ENCODE data around the gene LUM. TPM values are rescaled to one million over a fixed set of nuclear protein-coding genes. Genes with fewer than 3 reads are reported as not detected.

LUM gene
- total RNA-seq, 1 experiment from 2014 or later, result not detected

- Histone ChIP-seq H3K79me2 (ENCODE audit: low read length) (no peaks in the 10 kb centered on the region), H3K27me3 (ENCODE audit: low read length) (no peaks in the 10 kb centered on the region), H3K9me3 (ENCODE audit: low read length) (no peaks in the 10 kb centered on the region), H3K9me2 (replicated peaks; ENCODE audit: insufficient read depth, low read length) (no peaks in the 10 kb centered on the region), H4K20me1 (ENCODE audit: insufficient read depth, low read depth, low read length) (no peaks in the 10 kb centered on the region), H3K36me3 (ENCODE audit: insufficient read depth, low read length) (no peaks in the 10 kb centered on the region), H3K27ac (ENCODE audit: low read length) (no peak overlapping the region), H3K4me3 (ENCODE audit: low read length) (no peak overlapping the region), H2AFZ (ENCODE audit: low read length) (no peak overlapping the region), H3K4me2 (ENCODE audit: low read depth, low read length, poor library complexity, severe bottlenecking) (no peak overlapping the region), H3K9ac (ENCODE audit: low read length) (no peak overlapping the region), H3K4me1 (ENCODE audit: low read length) (no peaks in the 10 kb centered on the region)
- DNase-seq, result no peak
Measured at GRCh38 chr12:91077228-91077954, 33.9 kb downstream of the LUM start.

- no peak for DNase-seq
- Histone ChIP-seq H3K9me3 (ENCODE audit: low read length) (no peaks in the 10 kb centered on the region), H3K9me2 (replicated peaks; ENCODE audit: insufficient read depth, low read length) (no peaks in the 10 kb centered on the region), H3K36me3 (ENCODE audit: insufficient read depth, low read length) (no peaks in the 10 kb centered on the region), H3K9ac (ENCODE audit: low read length) (no peak overlapping the region), H3K79me2 (ENCODE audit: low read length) (no peaks in the 10 kb centered on the region), H3K4me1 (ENCODE audit: low read length) (no peaks in the 10 kb centered on the region), H4K20me1 (ENCODE audit: insufficient read depth, low read depth, low read length) (no peaks in the 10 kb centered on the region), H2AFZ (ENCODE audit: low read length) (no peak overlapping the region), H3K27me3 (ENCODE audit: low read length) (no peaks in the 10 kb centered on the region), H3K27ac (ENCODE audit: low read length) (no peak overlapping the region), H3K4me2 (ENCODE audit: low read depth, low read length, poor library complexity, severe bottlenecking) (no peak overlapping the region), H3K4me3 (ENCODE audit: low read length) (no peak overlapping the region)
Measured at GRCh38 chr12:91074851-91075250, 36.4 kb downstream of the LUM start.

DNA sequence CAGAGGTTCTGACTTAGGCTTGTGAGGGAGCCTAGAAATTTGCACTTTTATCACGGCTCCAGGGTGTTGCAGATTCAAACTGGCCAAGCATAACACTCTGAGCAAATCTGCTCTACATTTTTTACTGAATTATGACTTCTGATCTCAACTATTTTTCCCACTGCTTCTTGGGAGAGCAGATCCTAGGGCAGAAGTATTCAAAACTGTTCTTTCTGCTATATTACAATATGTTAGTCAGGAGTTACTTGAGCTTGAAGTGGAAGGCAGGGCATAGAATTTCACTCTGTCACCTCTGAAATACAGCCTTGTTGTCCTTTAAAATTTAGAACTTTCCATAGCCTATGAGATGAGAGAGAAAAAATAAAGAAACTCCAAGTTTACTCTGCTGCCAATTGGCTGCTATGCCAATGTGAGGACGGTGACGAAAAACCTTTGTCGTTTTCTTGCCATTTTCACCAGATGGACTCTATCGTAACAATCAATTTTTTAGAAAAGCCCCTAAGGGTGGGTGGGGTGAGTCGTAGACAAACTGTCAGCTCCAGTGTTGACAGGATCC is 37.1 kb downstream of the LUM start:
- Histone ChIP-seq H3K27me3 (ENCODE audit: low read length) (no peaks in the 10 kb centered on the region), H3K9ac (ENCODE audit: low read length) (no peak overlapping the region), H2AFZ (ENCODE audit: low read length) (no peak overlapping the region), H3K9me3 (ENCODE audit: low read length) (no peaks in the 10 kb centered on the region), H3K9me2 (replicated peaks; ENCODE audit: insufficient read depth, low read length) (no peaks in the 10 kb centered on the region), H4K20me1 (ENCODE audit: insufficient read depth, low read depth, low read length) (no peaks in the 10 kb centered on the region), H3K4me2 (ENCODE audit: low read depth, low read length, poor library complexity, severe bottlenecking) (no peak overlapping the region), H3K27ac (ENCODE audit: low read length) (no peak overlapping the region), H3K4me1 (ENCODE audit: low read length) (no peaks in the 10 kb centered on the region), H3K79me2 (ENCODE audit: low read length) (no peaks in the 10 kb centered on the region), H3K36me3 (ENCODE audit: insufficient read depth, low read length) (no peaks in the 10 kb centered on the region), H3K4me3 (ENCODE audit: low read length) (no peak overlapping the region)
- DNase-seq, result no peak

- H3K4me2 ChIP-seq (ENCODE audit: low read depth, low read length, poor library complexity, severe bottlenecking), result no peak overlapping the region
- H3K27me3 ChIP-seq (ENCODE audit: low read length), result no peaks in the 10 kb centered on the region
- H3K4me3 ChIP-seq (ENCODE audit: low read length), result no peak overlapping the region
- no peaks in the 10 kb centered on the region for H3K9me2 ChIP-seq (replicated peaks; ENCODE audit: insufficient read depth, low read length)
- DNase-seq, result no peak
- no peak overlapping the region for H3K9ac ChIP-seq (ENCODE audit: low read length)
- H3K27ac ChIP-seq (ENCODE audit: low read length), result no peak overlapping the region
- no peaks in the 10 kb centered on the region for H3K79me2 ChIP-seq (ENCODE audit: low read length)
- H4K20me1 ChIP-seq (ENCODE audit: insufficient read depth, low read depth, low read length), result no peaks in the 10 kb centered on the region
- no peak overlapping the region for H2AFZ ChIP-seq (ENCODE audit: low read length)
- H3K36me3 ChIP-seq (ENCODE audit: insufficient read depth, low read length), result no peaks in the 10 kb centered on the region
- no peaks in the 10 kb centered on the region for H3K9me3 ChIP-seq (ENCODE audit: low read length)
- no peaks in the 10 kb centered on the region for H3K4me1 ChIP-seq (ENCODE audit: low read length)
Measured at GRCh38 chr12:91073426-91073825, 37.9 kb downstream of the LUM start.

DNA sequence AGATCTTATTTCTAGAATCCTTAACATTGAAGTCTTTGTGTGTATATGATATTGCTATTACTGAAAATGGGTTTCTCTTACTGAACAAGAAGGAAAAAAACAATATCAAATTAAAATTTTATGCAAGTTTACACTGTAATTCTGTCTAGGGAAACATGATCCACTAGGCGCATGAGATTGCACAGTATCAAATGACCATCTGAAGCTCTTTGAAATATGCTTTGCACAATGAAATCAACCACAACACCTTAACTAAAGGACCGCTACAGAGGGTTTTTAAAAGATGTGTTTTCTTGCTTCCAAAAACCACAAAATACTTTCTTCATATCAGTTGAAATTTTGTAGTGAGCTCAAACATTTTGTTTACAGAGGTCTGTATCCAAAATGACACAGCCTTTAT is 38.4 kb downstream of the LUM start:
- no peak overlapping the region for H3K4me3 ChIP-seq (ENCODE audit: low read length)
- H2AFZ ChIP-seq (ENCODE audit: low read length), result no peak overlapping the region
- H3K4me2 ChIP-seq (ENCODE audit: low read depth, low read length, poor library complexity, severe bottlenecking), result no peak overlapping the region
- H3K9me2 ChIP-seq (replicated peaks; ENCODE audit: insufficient read depth, low read length), result no peaks in the 10 kb centered on the region
- no peak for DNase-seq
- no peaks in the 10 kb centered on the region for H3K27me3 ChIP-seq (ENCODE audit: low read length)
- no peak overlapping the region for H3K9ac ChIP-seq (ENCODE audit: low read length)
- no peaks in the 10 kb centered on the region for H3K4me1 ChIP-seq (ENCODE audit: low read length)
- no peak overlapping the region for H3K27ac ChIP-seq (ENCODE audit: low read length)
- no peaks in the 10 kb centered on the region for H4K20me1 ChIP-seq (ENCODE audit: insufficient read depth, low read depth, low read length)
- H3K79me2 ChIP-seq (ENCODE audit: low read length), result no peaks in the 10 kb centered on the region
- H3K9me3 ChIP-seq (ENCODE audit: low read length), result no peaks in the 10 kb centered on the region
- H3K36me3 ChIP-seq (ENCODE audit: insufficient read depth, low read length), result no peaks in the 10 kb centered on the region

DNA sequence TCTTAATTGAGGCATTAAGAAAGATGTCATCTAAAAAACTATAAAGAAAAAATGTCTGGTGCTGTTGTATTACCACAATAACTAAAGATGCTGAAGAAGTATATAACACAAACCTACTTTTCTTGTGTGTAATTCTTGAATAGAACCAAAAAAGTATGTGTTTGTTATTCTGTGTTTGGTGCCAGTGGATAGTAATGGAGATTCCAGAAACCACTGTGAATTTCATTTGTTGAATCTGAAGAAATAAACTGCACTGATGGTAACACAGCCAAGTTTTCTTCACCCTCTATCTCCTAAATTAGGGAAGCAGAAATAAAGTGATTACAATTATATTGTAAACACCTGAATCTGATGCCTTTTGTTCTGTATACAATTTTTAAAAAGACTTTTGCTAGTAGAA is 40.4 kb downstream of the LUM start:
- no peaks in the 10 kb centered on the region for H3K79me2 ChIP-seq (ENCODE audit: low read length)
- no peak overlapping the region for H3K9ac ChIP-seq (ENCODE audit: low read length)
- H3K27me3 ChIP-seq (ENCODE audit: low read length), result no peaks in the 10 kb centered on the region
- H3K36me3 ChIP-seq (ENCODE audit: insufficient read depth, low read length), result no peaks in the 10 kb centered on the region
- no peaks in the 10 kb centered on the region for H3K4me1 ChIP-seq (ENCODE audit: low read length)
- H3K9me3 ChIP-seq (ENCODE audit: low read length), result no peaks in the 10 kb centered on the region
- H2AFZ ChIP-seq (ENCODE audit: low read length), result no peak overlapping the region
- H3K4me2 ChIP-seq (ENCODE audit: low read depth, low read length, poor library complexity, severe bottlenecking), result no peak overlapping the region
- no peak overlapping the region for H3K27ac ChIP-seq (ENCODE audit: low read length)
- DNase-seq, result no peak
- no peak overlapping the region for H3K4me3 ChIP-seq (ENCODE audit: low read length)
- no peaks in the 10 kb centered on the region for H3K9me2 ChIP-seq (replicated peaks; ENCODE audit: insufficient read depth, low read length)
- H4K20me1 ChIP-seq (ENCODE audit: insufficient read depth, low read depth, low read length), result no peaks in the 10 kb centered on the region

DNA sequence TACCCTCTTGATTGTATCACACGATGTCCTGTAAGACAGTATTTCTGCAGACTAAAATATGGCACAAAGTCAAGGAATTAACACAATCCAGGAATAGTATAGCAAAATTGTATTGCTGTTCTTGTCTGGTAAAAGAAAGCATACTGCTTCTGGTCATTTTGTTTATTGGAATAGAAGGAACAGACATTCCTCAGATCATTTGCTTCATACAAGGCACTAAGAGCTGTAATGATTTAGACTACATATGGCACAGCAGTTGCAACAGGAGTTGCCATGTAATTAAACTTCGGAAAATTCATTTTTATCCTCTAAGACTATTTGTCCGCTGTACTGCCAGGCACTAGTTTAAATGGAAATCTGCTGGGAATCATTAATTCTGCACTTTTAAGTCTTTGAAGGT is 45.9 kb downstream of the LUM start:
- no peaks in the 10 kb centered on the region for H3K4me1 ChIP-seq (ENCODE audit: low read length)
- H3K4me2 ChIP-seq (ENCODE audit: low read depth, low read length, poor library complexity, severe bottlenecking), result no peak overlapping the region

GRCh38 chr12:91064640-91065039 is 46.7 kb downstream of the LUM start:
- H3K9ac ChIP-seq (ENCODE audit: low read length), result no peak overlapping the region
- H3K4me1 ChIP-seq (ENCODE audit: low read length), result no peaks in the 10 kb centered on the region
- no peak overlapping the region for H3K27ac ChIP-seq (ENCODE audit: low read length)
- DNase-seq, result no peak
- no peaks in the 10 kb centered on the region for H3K36me3 ChIP-seq (ENCODE audit: insufficient read depth, low read length)
- no peaks in the 10 kb centered on the region for H3K79me2 ChIP-seq (ENCODE audit: low read length)
- no peak overlapping the region for H3K4me2 ChIP-seq (ENCODE audit: low read depth, low read length, poor library complexity, severe bottlenecking)
- H2AFZ ChIP-seq (ENCODE audit: low read length), result no peak overlapping the region
- no peaks in the 10 kb centered on the region for H3K9me3 ChIP-seq (ENCODE audit: low read length)
- H4K20me1 ChIP-seq (ENCODE audit: insufficient read depth, low read depth, low read length), result no peaks in the 10 kb centered on the region
- no peaks in the 10 kb centered on the region for H3K27me3 ChIP-seq (ENCODE audit: low read length)
- H3K9me2 ChIP-seq (replicated peaks; ENCODE audit: insufficient read depth, low read length), result no peaks in the 10 kb centered on the region
- H3K4me3 ChIP-seq (ENCODE audit: low read length), result no peak overlapping the region

More for the DNA sequence above, 45.9 kb downstream of the LUM start:
- Histone ChIP-seq H2AFZ (ENCODE audit: low read length) (no peak overlapping the region), H3K27me3 (ENCODE audit: low read length) (no peaks in the 10 kb centered on the region), H3K9me3 (ENCODE audit: low read length) (no peaks in the 10 kb centered on the region), H3K4me3 (ENCODE audit: low read length) (no peak overlapping the region), H3K79me2 (ENCODE audit: low read length) (no peaks in the 10 kb centered on the region), H3K9ac (ENCODE audit: low read length) (no peak overlapping the region), H3K9me2 (replicated peaks; ENCODE audit: insufficient read depth, low read length) (no peaks in the 10 kb centered on the region), H3K27ac (ENCODE audit: low read length) (no peak overlapping the region), H4K20me1 (ENCODE audit: insufficient read depth, low read depth, low read length) (no peaks in the 10 kb centered on the region), H3K36me3 (ENCODE audit: insufficient read depth, low read length) (no peaks in the 10 kb centered on the region)
- DNase-seq, result no peak

Data from Karpas-422 (cell line).